ENCODE results near the gene PCBP2.
"Not testable (repeated sequence)": the region's sequence is repeated elsewhere in the genome, so short reads cannot be mapped to it uniquely, and the experiment has no call there.

Gene PCBP2

DNA sequence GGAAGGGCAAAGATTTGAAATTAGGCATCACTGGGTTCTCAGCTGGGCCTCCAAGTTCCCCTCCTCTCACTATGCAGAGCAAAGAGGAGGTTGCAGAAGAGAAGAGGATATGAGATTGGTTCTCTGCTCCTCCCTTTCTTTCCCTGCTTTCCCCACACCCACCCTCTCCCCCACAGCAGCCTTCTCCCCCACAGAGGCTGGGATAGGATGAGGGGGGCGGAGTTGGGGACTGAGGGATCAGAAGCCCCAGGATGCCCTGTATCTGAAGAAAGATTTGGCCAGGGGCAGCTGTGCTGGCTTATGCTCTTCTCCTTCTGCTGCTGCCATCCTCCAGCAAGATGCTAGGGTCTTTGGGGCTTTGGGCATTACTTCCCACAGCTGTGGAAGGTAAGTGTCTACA lies 28.3 kb upstream of the PCBP2 start, which contains the start of gene AMHR2:
Gene AMHR2, plus strand, starts transcription at position 259 of the 400 bp plus-strand sequence. Its CDS starts 80 bp downstream, at position 339.
- Histone ChIP-seq H3K27me3 (ENCODE audit: control insufficient read depth, insufficient read depth, low read length) (no peaks in the 10 kb centered on the region), H3K4me3 (ENCODE audit: low read length) (no peak within 1 kb of the TSS), H3K9ac (ENCODE audit: low read length) (no peak within 1 kb of the TSS), H3K36me3 (ENCODE audit: control insufficient read depth, low read depth, low read length) (no peaks in the 10 kb centered on the region), H3K4me1 (ENCODE audit: control insufficient read depth, low read depth, low read length) (peaks cover 7% of the 10 kb centered on the region), H3K9me3 (ENCODE audit: control insufficient read depth, low read depth, low read length) (no peaks in the 10 kb centered on the region), H3K27ac (ENCODE audit: low read length) (no peak within 1 kb of the TSS)

DNA sequence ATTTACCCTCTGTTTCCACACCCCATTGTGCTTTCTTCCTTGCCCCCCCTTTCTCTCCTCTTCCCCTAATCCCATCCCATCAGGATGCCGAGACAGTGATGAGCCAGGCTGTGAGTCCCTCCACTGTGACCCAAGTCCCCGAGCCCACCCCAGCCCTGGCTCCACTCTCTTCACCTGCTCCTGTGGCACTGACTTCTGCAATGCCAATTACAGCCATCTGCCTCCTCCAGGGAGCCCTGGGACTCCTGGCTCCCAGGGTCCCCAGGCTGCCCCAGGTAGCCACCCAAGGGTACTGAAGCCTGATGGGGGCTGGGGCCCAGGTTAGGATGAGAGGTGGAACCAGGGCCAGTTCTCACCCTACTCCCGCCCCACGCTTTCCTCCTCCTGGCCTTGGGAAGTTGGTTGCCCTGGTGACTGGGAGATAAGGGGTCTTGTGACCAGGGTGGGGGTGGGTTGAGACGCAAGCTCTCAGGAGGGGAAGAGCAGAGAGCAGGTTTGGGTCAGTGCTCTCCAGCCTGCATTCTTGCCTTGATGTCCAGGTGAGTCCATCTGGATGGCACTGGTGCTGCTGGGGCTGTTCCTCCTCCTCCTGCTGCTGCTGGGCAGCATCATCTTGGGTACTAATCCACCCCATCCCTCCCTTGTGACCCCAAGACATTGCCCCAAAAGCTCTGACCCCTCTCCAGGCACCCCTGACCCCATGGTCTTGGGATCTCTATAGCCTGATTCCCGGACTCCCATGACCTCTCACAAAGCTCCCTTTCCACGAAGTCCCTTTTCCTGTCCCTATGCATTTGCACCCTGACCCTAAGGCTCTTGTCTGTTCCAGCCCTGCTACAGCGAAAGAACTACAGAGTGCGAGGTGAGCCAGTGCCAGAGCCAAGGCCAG lies 27.0 kb upstream of the PCBP2 start:
- no peaks in the 10 kb centered on the region for H3K9me3 ChIP-seq (ENCODE audit: control insufficient read depth, low read depth, low read length)
- H3K4me1 ChIP-seq (ENCODE audit: control insufficient read depth, low read depth, low read length): peaks cover 7% of the 10 kb centered on the region
- no peak overlapping the region for H3K4me3 ChIP-seq (ENCODE audit: low read length)
- H3K27ac ChIP-seq (ENCODE audit: low read length): no peak overlapping the region
- no peak overlapping the region for H3K9ac ChIP-seq (ENCODE audit: low read length)
- H3K36me3 ChIP-seq (ENCODE audit: control insufficient read depth, low read depth, low read length): no peaks in the 10 kb centered on the region
- H3K27me3 ChIP-seq (ENCODE audit: control insufficient read depth, insufficient read depth, low read length): no peaks in the 10 kb centered on the region

DNA sequence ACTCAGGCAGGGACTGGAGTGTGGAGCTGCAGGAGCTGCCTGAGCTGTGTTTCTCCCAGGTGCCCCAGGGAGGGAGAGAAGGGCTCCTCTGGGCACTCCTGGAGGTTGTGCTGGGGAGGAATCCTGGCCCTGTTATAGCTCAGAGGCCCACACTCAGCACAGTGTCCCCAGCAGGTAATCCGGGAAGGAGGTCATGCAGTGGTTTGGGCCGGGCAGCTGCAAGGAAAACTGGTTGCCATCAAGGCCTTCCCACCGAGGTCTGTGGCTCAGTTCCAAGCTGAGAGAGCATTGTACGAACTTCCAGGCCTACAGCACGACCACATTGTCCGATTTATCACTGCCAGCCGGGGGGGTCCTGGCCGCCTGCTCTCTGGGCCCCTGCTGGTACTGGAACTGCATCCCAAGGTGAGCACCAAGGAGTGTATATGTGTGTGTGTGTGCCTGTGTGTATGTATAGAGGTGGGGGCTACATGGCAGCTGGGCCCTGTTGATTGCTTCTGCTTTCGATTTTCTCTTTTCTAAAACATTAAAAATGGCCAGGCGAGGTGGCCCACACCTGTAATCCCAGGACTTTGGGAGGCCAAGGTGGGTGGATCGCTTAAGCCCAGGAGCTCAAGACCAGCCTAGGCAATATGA lies 26.3 kb upstream of the PCBP2 start:
- Histone ChIP-seq H3K4me1 (ENCODE audit: control insufficient read depth, low read depth, low read length) (peaks cover 5% of the 10 kb centered on the region), H3K27ac (ENCODE audit: low read length) (no peak overlapping the region), H3K4me3 (ENCODE audit: low read length) (no peak overlapping the region), H3K9ac (ENCODE audit: low read length) (no peak overlapping the region), H3K36me3 (ENCODE audit: control insufficient read depth, low read depth, low read length) (no peaks in the 10 kb centered on the region), H3K27me3 (ENCODE audit: control insufficient read depth, insufficient read depth, low read length) (no peaks in the 10 kb centered on the region), H3K9me3 (ENCODE audit: control insufficient read depth, low read depth, low read length) (no peaks in the 10 kb centered on the region)

DNA sequence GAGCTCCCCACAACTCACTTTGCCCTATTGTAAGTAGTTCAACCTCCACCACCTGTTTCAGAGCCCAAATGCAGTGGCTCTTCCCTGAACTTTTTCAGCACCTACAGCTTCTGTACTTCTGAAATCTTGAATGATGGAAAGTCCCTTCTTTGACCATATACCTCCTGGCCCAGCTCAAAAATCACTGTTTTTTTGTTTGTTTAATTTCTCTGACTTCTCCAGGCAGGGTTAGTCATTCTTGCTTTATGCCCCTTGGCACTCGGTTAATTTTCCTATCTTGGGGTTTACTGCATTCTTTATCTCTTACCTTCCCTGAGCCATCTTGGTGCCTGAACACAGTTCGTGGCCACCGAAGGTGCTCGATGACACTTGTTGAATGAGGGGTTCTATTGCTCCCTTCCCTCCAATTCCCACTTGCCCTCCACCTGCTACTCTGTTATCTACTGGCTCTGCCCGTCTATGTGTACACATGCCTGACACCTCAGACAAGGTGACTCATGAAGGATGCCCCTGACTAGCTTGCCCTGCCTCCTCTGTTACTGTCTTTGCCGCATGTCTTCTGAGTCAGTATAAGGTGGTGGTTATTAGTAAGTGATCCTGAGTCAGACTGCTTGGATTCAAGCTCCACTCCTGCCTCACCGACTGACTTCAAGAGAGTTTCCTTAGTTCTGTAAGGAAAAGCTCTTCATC lies 23.9 kb upstream of the PCBP2 start:
- Histone ChIP-seq H3K36me3 (ENCODE audit: control insufficient read depth, low read depth, low read length) (no peaks in the 10 kb centered on the region), H3K4me3 (ENCODE audit: low read length) (no peak overlapping the region), H3K9ac (ENCODE audit: low read length) (no peak overlapping the region), H3K9me3 (ENCODE audit: control insufficient read depth, low read depth, low read length) (no peaks in the 10 kb centered on the region), H3K27me3 (ENCODE audit: control insufficient read depth, insufficient read depth, low read length) (no peaks in the 10 kb centered on the region), H3K27ac (ENCODE audit: low read length) (no peak overlapping the region), H3K4me1 (ENCODE audit: control insufficient read depth, low read depth, low read length) (no peaks in the 10 kb centered on the region)

DNA sequence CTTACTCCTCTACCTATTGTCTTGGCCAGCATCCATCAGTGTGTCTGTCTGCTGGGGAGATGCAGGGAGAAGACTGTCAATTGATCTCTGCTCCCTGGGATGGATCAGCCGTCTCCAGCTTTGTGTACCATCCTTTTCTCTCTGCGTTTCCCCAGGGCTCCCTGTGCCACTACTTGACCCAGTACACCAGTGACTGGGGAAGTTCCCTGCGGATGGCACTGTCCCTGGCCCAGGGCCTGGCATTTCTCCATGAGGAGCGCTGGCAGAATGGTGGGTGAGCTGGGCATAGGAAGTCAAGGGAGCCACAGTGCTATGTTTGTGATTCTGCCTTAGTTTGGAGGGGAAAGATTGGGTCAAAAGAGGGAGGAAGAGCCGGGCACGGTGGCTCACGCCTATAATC lies 23.2 kb upstream of the PCBP2 start:
- H3K4me1 ChIP-seq (ENCODE audit: control insufficient read depth, low read depth, low read length): no peaks in the 10 kb centered on the region
- H3K27me3 ChIP-seq (ENCODE audit: control insufficient read depth, insufficient read depth, low read length): no peaks in the 10 kb centered on the region
- no peak overlapping the region for H3K4me3 ChIP-seq (ENCODE audit: low read length)
- no peaks in the 10 kb centered on the region for H3K9me3 ChIP-seq (ENCODE audit: control insufficient read depth, low read depth, low read length)
- no peak overlapping the region for H3K9ac ChIP-seq (ENCODE audit: low read length)
- no peak overlapping the region for H3K27ac ChIP-seq (ENCODE audit: low read length)
- no peaks in the 10 kb centered on the region for H3K36me3 ChIP-seq (ENCODE audit: control insufficient read depth, low read depth, low read length)

DNA sequence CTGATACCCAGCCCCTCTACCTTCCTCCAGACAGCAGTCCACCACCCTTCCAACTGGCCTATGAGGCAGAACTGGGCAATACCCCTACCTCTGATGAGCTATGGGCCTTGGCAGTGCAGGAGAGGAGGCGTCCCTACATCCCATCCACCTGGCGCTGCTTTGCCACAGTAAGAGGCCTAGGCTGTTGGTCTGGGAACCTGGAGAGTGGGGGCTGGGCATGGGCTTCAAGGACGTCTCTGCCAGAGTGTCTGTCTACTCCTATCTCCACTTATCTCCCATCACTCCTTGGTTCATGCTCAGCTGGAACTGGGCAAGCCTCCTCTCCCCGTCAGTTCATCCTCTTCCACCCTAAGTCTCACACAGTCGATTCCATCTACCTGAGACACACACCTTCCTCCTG lies 21.8 kb upstream of the PCBP2 start:
- H3K9me3 ChIP-seq (ENCODE audit: control insufficient read depth, low read depth, low read length): no peaks in the 10 kb centered on the region
- H3K9ac ChIP-seq (ENCODE audit: low read length): no peak overlapping the region
- H3K4me3 ChIP-seq (ENCODE audit: low read length): no peak overlapping the region
- no peaks in the 10 kb centered on the region for H3K4me1 ChIP-seq (ENCODE audit: control insufficient read depth, low read depth, low read length)
- no peaks in the 10 kb centered on the region for H3K27me3 ChIP-seq (ENCODE audit: control insufficient read depth, insufficient read depth, low read length)
- H3K27ac ChIP-seq (ENCODE audit: low read length): no peak overlapping the region
- no peaks in the 10 kb centered on the region for H3K36me3 ChIP-seq (ENCODE audit: control insufficient read depth, low read depth, low read length)

DNA sequence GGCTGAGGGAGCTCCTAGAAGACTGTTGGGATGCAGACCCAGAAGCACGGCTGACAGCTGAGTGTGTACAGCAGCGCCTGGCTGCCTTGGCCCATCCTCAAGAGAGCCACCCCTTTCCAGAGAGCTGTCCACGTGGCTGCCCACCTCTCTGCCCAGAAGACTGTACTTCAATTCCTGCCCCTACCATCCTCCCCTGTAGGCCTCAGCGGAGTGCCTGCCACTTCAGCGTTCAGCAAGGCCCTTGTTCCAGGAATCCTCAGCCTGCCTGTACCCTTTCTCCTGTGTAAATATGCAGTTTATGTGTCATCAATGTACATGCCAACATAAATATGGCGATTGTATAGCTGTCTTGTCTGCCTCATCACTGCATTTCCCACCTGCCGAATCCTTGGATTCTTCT lies 20.7 kb upstream of the PCBP2 start:
- Histone ChIP-seq H3K36me3 (ENCODE audit: control insufficient read depth, low read depth, low read length) (no peaks in the 10 kb centered on the region), H3K9me3 (ENCODE audit: control insufficient read depth, low read depth, low read length) (no peaks in the 10 kb centered on the region), H3K27ac (ENCODE audit: low read length) (no peak overlapping the region), H3K27me3 (ENCODE audit: control insufficient read depth, insufficient read depth, low read length) (no peaks in the 10 kb centered on the region), H3K4me3 (ENCODE audit: low read length) (no peak overlapping the region), H3K9ac (ENCODE audit: low read length) (no peak overlapping the region), H3K4me1 (ENCODE audit: control insufficient read depth, low read depth, low read length) (no peaks in the 10 kb centered on the region)

DNA sequence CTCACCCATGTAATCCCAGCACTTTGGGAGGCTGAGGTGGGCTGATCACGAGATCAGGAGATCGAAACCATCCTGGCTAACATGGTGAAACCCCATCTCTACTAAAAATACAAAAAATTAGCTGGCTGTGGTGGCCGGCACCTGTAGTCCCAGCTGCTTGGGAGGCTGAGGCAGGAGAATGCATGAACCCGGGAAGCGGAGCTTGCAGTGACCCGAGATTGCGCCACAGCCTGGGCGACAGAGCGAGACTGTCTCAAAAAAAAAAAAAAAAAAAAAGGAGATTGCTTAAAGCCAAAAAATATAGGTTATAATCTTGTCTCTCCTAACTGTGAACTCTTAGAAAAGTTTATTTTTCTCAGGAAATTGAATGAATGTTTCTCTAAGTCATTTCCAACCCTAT lies 16.6 kb upstream of the PCBP2 start:
- not testable (repeated sequence) for H3K36me3 ChIP-seq (ENCODE audit: control insufficient read depth, low read depth, low read length); H3K4me1 ChIP-seq (ENCODE audit: control insufficient read depth, low read depth, low read length); H3K27ac ChIP-seq (ENCODE audit: low read length); H3K9ac ChIP-seq (ENCODE audit: low read length); H3K9me3 ChIP-seq (ENCODE audit: control insufficient read depth, low read depth, low read length); H3K27me3 ChIP-seq (ENCODE audit: control insufficient read depth, insufficient read depth, low read length); H3K4me3 ChIP-seq (ENCODE audit: low read length)

DNA sequence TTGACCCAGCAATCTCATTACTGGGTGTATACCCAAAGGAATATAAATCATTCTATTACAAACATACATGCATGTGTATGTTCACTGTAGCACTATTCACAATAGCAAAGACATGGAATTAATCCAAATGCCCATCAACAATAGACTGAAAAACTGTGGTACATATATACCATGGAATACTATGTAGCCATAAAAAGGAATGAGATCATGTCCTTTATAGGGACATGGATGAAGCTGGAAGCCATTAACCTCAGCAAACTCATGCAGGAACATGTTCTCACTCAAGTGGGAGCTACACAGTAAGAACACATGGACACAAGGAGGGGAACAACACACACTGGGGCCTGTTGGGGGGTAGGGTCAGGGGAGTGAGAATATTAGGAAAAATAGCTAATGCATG lies 12.3 kb upstream of the PCBP2 start:
- not testable (repeated sequence) for H3K9me3 ChIP-seq (ENCODE audit: control insufficient read depth, low read depth, low read length); H3K4me1 ChIP-seq (ENCODE audit: control insufficient read depth, low read depth, low read length); H3K27me3 ChIP-seq (ENCODE audit: control insufficient read depth, insufficient read depth, low read length); H3K27ac ChIP-seq (ENCODE audit: low read length); H3K4me3 ChIP-seq (ENCODE audit: low read length); H3K36me3 ChIP-seq (ENCODE audit: control insufficient read depth, low read depth, low read length); H3K9ac ChIP-seq (ENCODE audit: low read length)

DNA sequence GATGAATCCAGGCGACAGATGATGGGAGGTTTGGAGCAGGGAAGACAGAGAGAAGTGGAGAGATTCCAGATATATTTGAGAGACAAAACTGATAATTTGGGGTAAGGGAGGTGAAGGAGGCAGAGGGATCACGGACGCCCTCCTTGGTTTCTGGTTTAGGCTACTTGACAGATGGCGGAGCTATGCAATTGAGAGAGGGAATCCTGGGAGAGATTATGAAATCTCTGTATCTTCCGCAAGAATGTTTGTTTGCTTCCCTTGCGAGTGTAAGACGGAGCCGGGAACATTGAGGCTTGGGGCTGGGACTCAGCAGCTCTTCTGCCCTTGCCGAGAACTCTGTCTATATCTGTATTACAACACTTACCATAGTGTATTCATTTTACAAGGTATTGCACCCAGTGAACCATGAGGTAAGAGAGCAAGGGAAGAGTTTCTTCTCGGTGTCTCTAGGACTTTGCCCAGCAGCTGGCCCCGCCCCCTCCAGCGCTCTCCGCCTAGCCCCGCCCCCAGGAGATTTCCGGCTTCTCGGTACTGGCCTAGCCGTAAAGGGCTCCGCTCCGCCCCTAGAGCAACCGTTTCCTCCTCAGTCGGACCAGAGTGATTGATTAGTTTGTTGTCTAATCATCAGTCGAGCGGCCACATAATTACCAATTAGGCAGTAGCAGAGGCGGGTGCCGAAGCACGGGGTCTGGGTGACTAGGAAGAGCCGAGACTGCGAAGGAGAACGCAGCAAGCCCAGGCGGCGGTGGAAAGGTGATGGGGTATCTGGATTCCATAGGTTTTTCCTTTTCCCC lies 10.7 kb upstream of the PCBP2 start, which contains the start of gene PRR13:
Gene PRR13, plus strand, starts transcription at position 695 of the 794 bp plus-strand sequence. CDS start 981 bp downstream, outside the sequence.
- no peaks in the 10 kb centered on the region for H3K9me3 ChIP-seq (ENCODE audit: control insufficient read depth, low read depth, low read length)
- no peaks in the 10 kb centered on the region for H3K27me3 ChIP-seq (ENCODE audit: control insufficient read depth, insufficient read depth, low read length)
- peaks cover 8% of the 10 kb centered on the region for H3K4me1 ChIP-seq (ENCODE audit: control insufficient read depth, low read depth, low read length)
- H3K36me3 ChIP-seq (ENCODE audit: control insufficient read depth, low read depth, low read length): peaks cover 18% of the 10 kb centered on the region
- peak within 1 kb of the TSS; percentile 98 for H3K4me3 ChIP-seq (ENCODE audit: low read length)
- peak within 1 kb of the TSS; percentile 73 for H3K27ac ChIP-seq (ENCODE audit: low read length)
- H3K9ac ChIP-seq (ENCODE audit: low read length): peak within 1 kb of the TSS; percentile 92

DNA sequence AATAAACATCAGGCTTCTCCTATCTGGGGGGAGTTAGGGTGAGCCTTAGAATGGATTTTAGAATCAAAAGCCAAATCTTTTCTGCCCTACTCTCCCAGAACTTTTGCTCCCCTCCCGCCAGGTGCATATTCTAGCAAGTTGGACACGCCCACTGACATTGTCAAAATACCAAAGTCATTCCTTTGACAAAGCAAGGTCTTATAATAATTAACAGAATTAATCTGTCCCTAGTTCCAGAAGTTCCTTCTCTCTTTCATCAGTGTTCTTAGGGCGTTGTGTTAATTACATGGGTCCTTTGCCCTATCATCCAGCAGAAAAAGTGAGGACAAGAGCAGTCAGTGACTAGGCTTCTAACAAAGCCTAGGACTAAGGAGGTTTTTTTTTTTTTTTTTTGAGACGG lies 7.9 kb upstream of the PCBP2 start:
- no peak overlapping the region for H3K4me3 ChIP-seq (ENCODE audit: low read length)
- H3K36me3 ChIP-seq (ENCODE audit: control insufficient read depth, low read depth, low read length): peaks cover 21% of the 10 kb centered on the region
- H3K4me1 ChIP-seq (ENCODE audit: control insufficient read depth, low read depth, low read length): peaks cover 8% of the 10 kb centered on the region
- H3K27me3 ChIP-seq (ENCODE audit: control insufficient read depth, insufficient read depth, low read length): no peaks in the 10 kb centered on the region
- H3K9ac ChIP-seq (ENCODE audit: low read length): no peak overlapping the region
- no peaks in the 10 kb centered on the region for H3K9me3 ChIP-seq (ENCODE audit: control insufficient read depth, low read depth, low read length)
- H3K27ac ChIP-seq (ENCODE audit: low read length): no peak overlapping the region

Data from iPS-18a (cell line).